HepG2 (cell line): Measurements from ENCODE around the gene CUL4B. TPM values are rescaled to one million over a fixed set of nuclear protein-coding genes. Genes with fewer than 3 reads are reported as not detected.

Source experiments
- ETV5 ChIP-seq: IDR thresholded peaks from 2 replicates; pipeline ENCODE4 v1.6.1; 2018; ENCODE audit warnings: missing biosample characterization, missing genetic modification reagents, inconsistent platforms, borderline replicate concordance
- FOXA1 ChIP-seq, 2 experiments: fragments of 450-650 bp in 1 of 2; sonication (generic) in 1 of 2; formaldehyde crosslinking in 1 of 2; IDR thresholded peaks; 2 replicates each; pipeline versions ENCODE4 v1.4.0 to v1.6.1; 2016 to 2020; ENCODE audit warnings: missing genetic modification reagents in 1 of 2
- GPBP1L1 ChIP-seq: sonication (generic); formaldehyde crosslinking; IDR thresholded peaks from 2 replicates; pipeline ENCODE4 v1.5.0; 2020; ENCODE audit warnings: mild to moderate bottlenecking, missing genetic modification reagents
- HBP1 ChIP-seq: IDR thresholded peaks from 2 replicates; pipeline ENCODE4 v1.6.1; 2016; ENCODE audit warnings: low read depth, control low read depth
- JUNB ChIP-seq: sonication (generic); formaldehyde crosslinking; IDR thresholded peaks from 2 replicates; pipeline ENCODE4 v1.8.0; 2022; ENCODE audit warnings: missing genetic modification reagents, mild to moderate bottlenecking, borderline replicate concordance
- KDM4B ChIP-seq: sonication (generic); formaldehyde crosslinking; IDR thresholded peaks from 2 replicates; pipeline ENCODE4 v1.4.0; 2020; ENCODE audit warnings: missing genetic modification reagents
- NR0B2 ChIP-seq: sonication (generic); formaldehyde crosslinking; IDR thresholded peaks from 2 replicates; pipeline ENCODE4 v1.4.0; 2020; ENCODE audit warnings: mild to moderate bottlenecking, missing genetic modification reagents
- PHF20 ChIP-seq: sonication (generic); formaldehyde crosslinking; IDR thresholded peaks from 2 replicates; pipeline ENCODE4 v1.5.0; 2020; ENCODE audit warnings: mild to moderate bottlenecking, missing genetic modification reagents
- REXO4 ChIP-seq: sonication (generic); formaldehyde crosslinking; IDR thresholded peaks from 2 replicates; pipeline ENCODE4 v1.8.0; 2022; ENCODE audit warnings: missing genetic modification reagents, mild to moderate bottlenecking, borderline replicate concordance
- RFX1 ChIP-seq: fragments of 450-650 bp; IDR thresholded peaks from 2 replicates; pipeline ENCODE4 v1.6.1; 2017
- RFXANK ChIP-seq: IDR thresholded peaks from 2 replicates; pipeline ENCODE4 v1.6.1; 2016
- SATB2 ChIP-seq: sonication (generic); formaldehyde crosslinking; IDR thresholded peaks from 2 replicates; pipeline ENCODE4 v1.5.0; 2020; ENCODE audit warnings: missing genetic modification reagents
- SETDB1 ChIP-seq: sonication (generic); formaldehyde crosslinking; IDR thresholded peaks from 2 replicates; pipeline ENCODE4 v1.5.1; 2020; ENCODE audit warnings: missing genetic modification reagents, mild to moderate bottlenecking, borderline replicate concordance
- SRSF1 ChIP-seq: fragments of 200-400 bp; formaldehyde crosslinking; optimal IDR thresholded peaks from 2 replicates; pipeline ENCODE3; 2017; ENCODE audit warnings: mild to moderate bottlenecking, low read depth, low read length, moderate library complexity
- TCF7 ChIP-seq: sonication (generic); IDR thresholded peaks from 2 replicates; pipeline ENCODE4 v1.6.1; 2016; ENCODE audit warnings: antibody characterized with exemption, low read depth
- TP53 ChIP-seq: sonication (generic); formaldehyde crosslinking; conservative IDR thresholded peaks from 2 replicates; pipeline ENCODE4 v1.4.0; 2020; ENCODE audit warnings: missing genetic modification reagents
- UBTF ChIP-seq: sonication (generic); formaldehyde crosslinking; IDR thresholded peaks from 2 replicates; pipeline ENCODE4 v1.4.0; 2020; ENCODE audit warnings: mild to moderate bottlenecking, missing genetic modification reagents
- ZNF350 ChIP-seq: sonication (generic); formaldehyde crosslinking; IDR thresholded peaks from 2 replicates; pipeline ENCODE4 v1.4.0; 2020; ENCODE audit warnings: mild to moderate bottlenecking, low read depth, missing genetic modification reagents, borderline replicate concordance
- ZNF580 ChIP-seq: IDR thresholded peaks from 2 replicates; pipeline ENCODE4 v1.6.1; 2016; ENCODE audit warnings: low read depth, borderline replicate concordance
- ZNF713 ChIP-seq: sonication (generic); formaldehyde crosslinking; IDR thresholded peaks from 2 replicates; pipeline ENCODE4 v1.4.0; 2020; ENCODE audit warnings: mild to moderate bottlenecking, missing genetic modification reagents
- polyA plus RNA-seq, 8 experiments: library from polyadenylated mRNA; depleted of rRNA in 3 of 8; stranded (reverse) in 7 of 8; unstranded in 1 of 8; fragments of >200 nt; fragmentation: Illumina TruSeq in 4 of 8; extraction: Trizol in 4 of 8; gene quantifications; 2 replicates each; pipeline versions ENCODE4 v1.2.1 to v1.2.3, GENCODE V29; 2011 to 2016; ENCODE audit warnings: low read depth in 4 of 8, missing spikeins in 1 of 8, mixed read lengths in 1 of 8; ENCODE audit not compliant: insufficient read depth in 1 of 8
- total RNA-seq, 5 experiments: library from RNA; depleted of rRNA; stranded (reverse); fragments of >200 nt; fragmentation: Illumina TruSeq; extraction: Trizol; gene quantifications; 2 replicates each; pipeline ENCODE4 v1.2.3, GENCODE V29; 2016; ENCODE audit warnings: low read depth in 1 of 5

Gene CUL4B
- total and polyA plus RNA-seq, 2 of the 13 experiments (the other 11 are each of a cell fraction or from before 2014, with no cell fraction given), result 21.6 to 28.5 TPM

- no peak; the same call in 1 of the 2 replicates for TF ChIP-seq ETV5 (CRISPR knock-in tag)
- no peak for TF ChIP-seq KDM4B (CRISPR knock-in tag)
- TF ChIP-seq PHF20 (CRISPR knock-in tag), result peak; percentile 42; the same call in 1 of the 2 replicates
- TF ChIP-seq FOXA1 (IDR thresholded peaks at IDR 0.05), result no peak
- TF ChIP-seq FOXA1 (CRISPR knock-in tag; IDR thresholded peaks at IDR 0.05), result no peak
- no peak for TF ChIP-seq UBTF
- TF ChIP-seq SRSF1, result no peak
- no peak for TF ChIP-seq NR0B2 (CRISPR knock-in tag)
- TF ChIP-seq SETDB1 (CRISPR knock-in tag), result no peak
- no peak; the same call in 1 of the 2 replicates for TF ChIP-seq ZNF580
- no peak for TF ChIP-seq ZNF713
- no peak for TF ChIP-seq REXO4 (CRISPR knock-in tag)
- TF ChIP-seq RFX1, result no peak
- TF ChIP-seq HBP1 (CRISPR knock-in tag), result no peak
- TF ChIP-seq TP53 (CRISPR knock-in tag), result no peak
- TF ChIP-seq GPBP1L1 (CRISPR knock-in tag), result no peak
- no peak for TF ChIP-seq SATB2 (CRISPR knock-in tag)
- TF ChIP-seq TCF7, result peak; percentile 57; the same call in 1 of the 2 replicates
- no peak for TF ChIP-seq RFXANK (CRISPR knock-in tag)
- peak; percentile 52; the same call in 1 of the 2 replicates for TF ChIP-seq ZNF350 (CRISPR knock-in tag)
- no peak for TF ChIP-seq JUNB
Observed at GRCh38 chrX:120485638-120486520, 74.9 kb downstream of the CUL4B start (continued).
